ENCODE measurements around the gene KIAA1958.

Gene KIAA1958

GRCh38 chr9:112623198-112623597 lies 136.6 kb downstream of the KIAA1958 start:
- no peak overlapping the region for H3K27ac ChIP-seq (ENCODE audit: low read length, poor library complexity, severe bottlenecking)

GRCh38 chr9:112624711-112625707 lies 138.4 kb downstream of the KIAA1958 start:
- H3K27me3 ChIP-seq (ENCODE audit: control insufficient read depth in 1 of 2, insufficient read depth in 1 of 2, low read length in 2 of 2): no peaks in the 10 kb centered on the region
- no peak overlapping the region for H3K14ac ChIP-seq (ENCODE audit: low read length in 2 of 2)
- no peak overlapping the region for H3K4me3 ChIP-seq (ENCODE audit: insufficient read depth in 1 of 2, low read depth in 1 of 2, low read length in 2 of 2)
- no peak overlapping the region for H3K23ac ChIP-seq (ENCODE audit: low read length in 2 of 2)
- H3K9me3 ChIP-seq (ENCODE audit: control insufficient read depth, low read length): no peaks in the 10 kb centered on the region
- H2BK120ac ChIP-seq (ENCODE audit: low read depth, low read length): no peak overlapping the region
- 95% methylated on average over 5 of the region's 7 CpGs for WGBS
- H3K4me1 ChIP-seq (ENCODE audit: control insufficient read depth, insufficient read depth, low read depth, low read length): no peaks in the 10 kb centered on the region
- H3K4ac ChIP-seq (ENCODE audit: low read depth in 1 of 2, low read length in 2 of 2): no peak overlapping the region
- no peak for DNase-seq
- H3K9ac ChIP-seq (ENCODE audit: low read length): no peak overlapping the region
- H3K79me1 ChIP-seq (replicated peaks; ENCODE audit: low read length, poor library complexity, severe bottlenecking): peaks cover 7% of the 10 kb centered on the region
- no peak overlapping the region for H2BK12ac ChIP-seq (ENCODE audit: low read length in 2 of 2)
- no peak overlapping the region for H2AFZ ChIP-seq (ENCODE audit: low read depth, low read length)
- no peaks in the 10 kb centered on the region for H3K36me3 ChIP-seq (ENCODE audit: control insufficient read depth in 1 of 2, insufficient read depth in 2 of 2, low read depth in 1 of 2, low read length in 2 of 2)
- H3K4me2 ChIP-seq (ENCODE audit: low read length, poor library complexity, severe bottlenecking): no peak overlapping the region
- no peak overlapping the region for H3K27ac ChIP-seq (ENCODE audit: low read length, poor library complexity, severe bottlenecking)
- H4K91ac ChIP-seq (ENCODE audit: low read length): no peak overlapping the region
- H3K18ac ChIP-seq (ENCODE audit: low read depth in 1 of 2, low read length in 2 of 2): no peak overlapping the region
- no peak overlapping the region for H2BK5ac ChIP-seq (ENCODE audit: low read depth, low read length, poor library complexity, severe bottlenecking)
- no peak overlapping the region for H4K8ac ChIP-seq (ENCODE audit: low read length)
- no peak overlapping the region for H2BK15ac ChIP-seq (ENCODE audit: low read depth, poor library complexity, severe bottlenecking)
- H2AK5ac ChIP-seq (ENCODE audit: low read length, severe bottlenecking): no peak overlapping the region

More at GRCh38 chr9:112623198-112623597, 136.6 kb downstream of the KIAA1958 start:
- Histone ChIP-seq H2BK5ac (ENCODE audit: low read depth, low read length, poor library complexity, severe bottlenecking) (no peak overlapping the region), H3K27me3 (ENCODE audit: control insufficient read depth in 1 of 2, insufficient read depth in 1 of 2, low read length in 2 of 2) (no peaks in the 10 kb centered on the region), H4K91ac (ENCODE audit: low read length) (no peak overlapping the region), H3K18ac (ENCODE audit: low read depth in 1 of 2, low read length in 2 of 2) (no peak overlapping the region), H3K36me3 (ENCODE audit: control insufficient read depth in 1 of 2, insufficient read depth in 2 of 2, low read depth in 1 of 2, low read length in 2 of 2) (peaks cover 0 to 5% of the 10 kb centered on the region in 2 experiments), H3K4me2 (ENCODE audit: low read length, poor library complexity, severe bottlenecking) (no peak overlapping the region), H3K9me3 (ENCODE audit: control insufficient read depth, low read length) (no peaks in the 10 kb centered on the region), H2BK15ac (ENCODE audit: low read depth, poor library complexity, severe bottlenecking) (no peak overlapping the region), H3K14ac (ENCODE audit: low read length in 2 of 2) (no peak overlapping the region), H3K4ac (ENCODE audit: low read depth in 1 of 2, low read length in 2 of 2) (no peak overlapping the region), H2BK12ac (ENCODE audit: low read length in 2 of 2) (no peak overlapping the region), H3K79me1 (replicated peaks; ENCODE audit: low read length, poor library complexity, severe bottlenecking) (peaks cover 5% of the 10 kb centered on the region), H3K23ac (ENCODE audit: low read length in 2 of 2) (no peak overlapping the region), H2BK120ac (ENCODE audit: low read depth, low read length) (no peak overlapping the region), H2AK5ac (ENCODE audit: low read length, severe bottlenecking) (no peak overlapping the region), H3K4me1 (ENCODE audit: control insufficient read depth, insufficient read depth, low read depth, low read length) (no peaks in the 10 kb centered on the region), H2AFZ (ENCODE audit: low read depth, low read length) (no peak overlapping the region), H3K4me3 (ENCODE audit: insufficient read depth in 1 of 2, low read depth in 1 of 2, low read length in 2 of 2) (no peak overlapping the region), H3K9ac (ENCODE audit: low read length) (no peak overlapping the region), H4K8ac (ENCODE audit: low read length) (no peak overlapping the region)
- 100% methylated on average over 1 of the region's 2 CpGs for WGBS
- DNase-seq: no peak

- Histone ChIP-seq H2BK12ac (ENCODE audit: low read length in 2 of 2) (no peak overlapping the region), H3K4me2 (ENCODE audit: low read length, poor library complexity, severe bottlenecking) (no peak overlapping the region), H3K23ac (ENCODE audit: low read length in 2 of 2) (no peak overlapping the region), H2BK15ac (ENCODE audit: low read depth, poor library complexity, severe bottlenecking) (no peak overlapping the region), H3K14ac (ENCODE audit: low read length in 2 of 2) (no peak overlapping the region), H3K27ac (ENCODE audit: low read length, poor library complexity, severe bottlenecking) (no peak overlapping the region), H3K36me3 (ENCODE audit: control insufficient read depth in 1 of 2, insufficient read depth in 2 of 2, low read depth in 1 of 2, low read length in 2 of 2) (no peaks in the 10 kb centered on the region), H3K9me3 (ENCODE audit: control insufficient read depth, low read length) (no peaks in the 10 kb centered on the region), H3K18ac (ENCODE audit: low read depth in 1 of 2, low read length in 2 of 2) (no peak overlapping the region), H3K27me3 (ENCODE audit: control insufficient read depth in 1 of 2, insufficient read depth in 1 of 2, low read length in 2 of 2) (no peaks in the 10 kb centered on the region), H4K91ac (ENCODE audit: low read length) (no peak overlapping the region), H3K4ac (ENCODE audit: low read depth in 1 of 2, low read length in 2 of 2) (no peak overlapping the region), H2BK120ac (ENCODE audit: low read depth, low read length) (no peak overlapping the region), H2AFZ (ENCODE audit: low read depth, low read length) (no peak overlapping the region), H2AK5ac (ENCODE audit: low read length, severe bottlenecking) (no peak overlapping the region), H4K8ac (ENCODE audit: low read length) (no peak overlapping the region), H3K79me1 (replicated peaks; ENCODE audit: low read length, poor library complexity, severe bottlenecking) (peaks cover 4% of the 10 kb centered on the region), H3K4me3 (ENCODE audit: insufficient read depth in 1 of 2, low read depth in 1 of 2, low read length in 2 of 2) (no peak overlapping the region), H2BK5ac (ENCODE audit: low read depth, low read length, poor library complexity, severe bottlenecking) (no peak overlapping the region), H3K9ac (ENCODE audit: low read length) (no peak overlapping the region), H3K4me1 (ENCODE audit: control insufficient read depth, insufficient read depth, low read depth, low read length) (no peaks in the 10 kb centered on the region)
- no peak for DNase-seq
- whole genome bisulfite sequencing: 86% methylated on average over 5 of the region's 6 CpGs
Observed at GRCh38 chr9:112629671-112630485, 143.3 kb downstream of the KIAA1958 start.

Data from mesenchymal stem cell (in vitro differentiated cells and primary cell).